Activated CD4-positive, alpha-beta T cell treated with anti-CD3 and anti-CD28 coated beads for 36 hours (primary cell): Measurements from ENCODE around the gene KCNIP4. TPM values are rescaled to one million over a fixed set of nuclear protein-coding genes. Genes with fewer than 3 reads are reported as not detected.

Source experiments
- ATAC-seq: fragments of 200-7000 bp; cut with Tn5 transposase; one replicate; pipeline ENCODE4 v1.10.0; 2021; ENCODE audit warnings: mild to moderate bottlenecking, moderate library complexity
- CTCF ChIA-PET: fragments of 350-600 bp; sonication (Branson Sonifier 250); formaldehyde crosslinking; loops from one replicate; lab custom pipeline; 2021; ENCODE audit warnings: antibody characterized with exemption; lab: Charles Lee
- POLR2A ChIA-PET: fragments of 350-600 bp; sonication (Branson Sonifier 250); formaldehyde crosslinking; loops from one replicate; lab custom pipeline; 2021; ENCODE audit warnings: antibody characterized with exemption, inconsistent platforms; lab: Charles Lee
- DNase-seq: peaks from one replicate; pipeline ENCODE4 v3.0.0-alpha.2; 2020
- H3K27ac Mint-ChIP-seq: one replicate; pipeline ENCODE4 v1.8.0; 2021; ENCODE audit warnings: mixed read lengths
- H3K27me3 Mint-ChIP-seq: one replicate; pipeline ENCODE4 v1.8.0; 2021; ENCODE audit warnings: mixed read lengths
- H3K36me3 Mint-ChIP-seq: one replicate; pipeline ENCODE4 v1.8.0; 2021; ENCODE audit warnings: low read depth, mixed read lengths
- H3K4me1 Mint-ChIP-seq: one replicate; pipeline ENCODE4 v1.8.0; 2021; ENCODE audit warnings: mixed read lengths
- H3K4me3 Mint-ChIP-seq: one replicate; pipeline ENCODE4 v1.8.0; 2021; ENCODE audit warnings: mild to moderate bottlenecking, moderate library complexity, mixed read lengths
- H3K9me3 Mint-ChIP-seq: one replicate; pipeline ENCODE4 v1.8.0; 2021; ENCODE audit warnings: low read depth, mixed read lengths
- intact Hi-C, 2 experiments: fragments of 100-400 bp; cut with DNase I in 1 of 2; cut with micrococcal nuclease in 1 of 2; formaldehyde crosslinking; loops; one replicate each; pipeline versions ENCODE4 v1.14.2 to v1.15.1; 2022 to 2024; cut with DNase I, micrococcal nuclease
- total RNA-seq, 2 experiments: library from RNA; stranded (reverse); gene quantifications; one replicate each; pipeline ENCODE4 v1.2.3, GENCODE V29; 2021

KCNIP4 gene
- total RNA-seq, 2 experiments from 2014 or later = not detected

DNA sequence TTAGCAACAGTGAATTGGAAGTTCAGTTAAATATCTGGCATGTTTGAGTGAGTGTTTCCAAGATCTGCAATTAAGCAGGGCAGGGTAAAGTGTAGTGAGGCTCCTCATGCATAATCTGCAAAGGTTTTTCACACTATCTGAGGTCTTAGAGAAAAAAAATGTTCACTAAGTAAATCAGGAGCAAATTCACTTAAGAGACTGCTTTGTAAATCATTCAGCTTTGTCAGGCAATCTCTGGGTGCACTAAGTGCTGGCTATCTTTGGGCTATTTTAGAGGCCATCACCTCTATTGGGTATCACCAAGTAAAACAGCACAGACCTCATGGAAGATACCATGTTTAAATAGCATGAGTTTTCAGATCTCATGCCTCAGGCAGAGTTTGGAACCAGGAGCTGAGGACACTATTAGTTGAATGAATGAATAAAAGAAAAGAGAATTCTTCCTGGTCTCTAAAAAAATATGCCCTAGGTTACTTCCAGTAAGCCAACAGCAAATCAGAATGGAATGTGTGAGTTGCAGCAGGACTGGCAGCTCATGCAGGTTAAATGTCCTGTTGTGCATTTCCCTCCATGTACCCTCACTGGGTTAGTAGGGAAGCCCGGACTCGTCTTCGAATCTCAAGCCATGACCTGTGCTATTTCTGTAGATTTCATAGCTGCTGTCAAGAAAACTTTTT, 195.3 kb downstream of the KCNIP4 start:
- no peaks in the 10 kb centered on the region for H3K9me3 Mint-ChIP-seq
- peaks cover 2% of the 10 kb centered on the region for H3K27me3 Mint-ChIP-seq
- H3K27ac Mint-ChIP-seq = no peak overlapping the region
- no peak for DNase-seq
- no peaks in the 10 kb centered on the region for H3K4me1 Mint-ChIP-seq
- CTCF ChIA-PET = interaction anchor here (0.8 to 0.9 kb wide), 2 partner anchors 11 to 12 kb away, joined by 4 to 5 read pairs; no protein-coding TSS in a partner anchor
- intact Hi-C loops = no loop called here
- no peak for ATAC-seq
- H3K36me3 Mint-ChIP-seq = no peaks in the 10 kb centered on the region
- no peak overlapping the region for H3K4me3 Mint-ChIP-seq
- POLR2A ChIA-PET = no interaction called here

DNA sequence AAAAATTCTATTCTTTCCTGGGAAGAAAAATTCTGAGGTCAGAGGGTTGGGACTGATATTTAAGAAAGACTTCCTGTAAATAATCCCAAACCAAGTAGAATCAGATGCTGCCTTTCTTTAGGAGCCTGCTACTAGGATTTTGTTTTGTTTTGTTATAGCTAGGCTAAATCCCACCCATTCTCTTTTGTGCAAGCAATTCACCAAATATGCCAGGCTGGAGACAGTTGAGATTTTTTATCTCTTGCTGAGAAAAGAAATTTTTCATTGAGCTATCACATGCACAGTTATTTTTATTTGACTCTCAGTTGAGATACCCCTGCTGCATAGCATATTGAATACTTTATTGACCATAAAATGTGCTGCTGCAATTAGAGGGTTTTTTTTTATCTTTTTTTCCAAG, 196.0 kb downstream of the KCNIP4 start:
- no peak overlapping the region for H3K4me3 Mint-ChIP-seq
- CTCF ChIA-PET = interaction anchor here (0.7 to 0.9 kb wide), 2 partner anchors 12 to 283 kb away, joined by 3 to 4 read pairs; no protein-coding TSS in a partner anchor
- intact Hi-C loops = no loop called here
- DNase-seq (no peak), ATAC-seq (no peak)
- H3K9me3 Mint-ChIP-seq = no peaks in the 10 kb centered on the region
- H3K27ac Mint-ChIP-seq = no peak overlapping the region
- H3K4me1 Mint-ChIP-seq = no peaks in the 10 kb centered on the region
- no peaks in the 10 kb centered on the region for H3K36me3 Mint-ChIP-seq
- POLR2A ChIA-PET = no interaction called here
- H3K27me3 Mint-ChIP-seq = peaks cover 2% of the 10 kb centered on the region

DNA sequence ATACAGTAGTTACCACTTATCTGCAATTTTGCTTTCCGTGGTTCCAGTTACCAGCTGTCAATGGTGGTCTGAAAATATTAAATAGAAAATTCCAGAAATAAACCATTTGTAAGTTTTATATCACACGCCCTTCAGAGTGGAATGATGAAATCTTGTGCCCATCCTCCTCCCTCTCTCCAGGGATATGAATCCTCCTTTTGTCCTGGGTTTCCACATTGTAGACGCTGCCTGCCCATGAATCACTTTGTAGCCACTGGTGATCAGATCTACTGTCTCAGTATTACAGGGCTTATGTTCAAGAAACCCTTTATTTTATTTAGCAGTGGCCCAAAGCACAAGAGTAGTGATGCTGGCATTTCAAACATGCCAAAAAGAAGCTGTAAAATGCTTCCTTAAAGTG, 198.6 kb downstream of the KCNIP4 start:
- Mint-ChIP-seq H3K4me1 (no peaks in the 10 kb centered on the region), H3K36me3 (no peaks in the 10 kb centered on the region), H3K27ac (no peak overlapping the region), H3K4me3 (no peak overlapping the region), H3K9me3 (no peaks in the 10 kb centered on the region), H3K27me3 (peaks cover 2% of the 10 kb centered on the region)
- intact Hi-C loops = no loop called here
- ChIA-PET CTCF (interaction anchor here (1.5 kb wide), 1 partner anchor 14 kb away, joined by 3 read pairs; no protein-coding TSS in a partner anchor), POLR2A (no interaction called here)
- DNase-seq (no peak), ATAC-seq (no peak)

DNA sequence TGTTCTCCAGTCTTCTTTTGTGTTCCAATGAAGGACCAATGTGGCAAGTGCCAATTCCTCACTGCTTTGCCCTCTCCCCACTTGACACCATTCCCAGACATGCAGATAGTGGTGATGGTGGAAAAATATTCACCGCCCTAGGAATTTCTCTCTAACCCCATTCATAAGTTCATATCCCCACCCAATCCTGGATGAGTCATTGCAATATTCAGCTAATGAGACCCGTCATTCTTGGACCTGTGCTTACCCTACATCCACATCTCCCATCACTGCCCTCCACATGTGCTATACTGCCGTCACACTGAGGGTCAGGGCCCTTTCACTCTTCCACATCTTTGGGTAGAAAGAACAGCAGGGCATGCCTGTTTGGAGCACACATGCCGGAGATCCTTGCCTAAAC, 199.2 kb downstream of the KCNIP4 start:
- no peaks in the 10 kb centered on the region for H3K4me1 Mint-ChIP-seq
- H3K27ac Mint-ChIP-seq = no peak overlapping the region
- CTCF ChIA-PET = interaction anchor here (0.7 kb wide), 1 partner anchor 11 kb away, joined by 3 read pairs; no protein-coding TSS in a partner anchor
- ATAC-seq (no peak), DNase-seq (no peak)
- H3K27me3 Mint-ChIP-seq = peaks cover 2% of the 10 kb centered on the region
- intact Hi-C loops = no loop called here
- no peaks in the 10 kb centered on the region for H3K36me3 Mint-ChIP-seq
- H3K9me3 Mint-ChIP-seq = no peaks in the 10 kb centered on the region
- H3K4me3 Mint-ChIP-seq = no peak overlapping the region
- POLR2A ChIA-PET = no interaction called here

DNA sequence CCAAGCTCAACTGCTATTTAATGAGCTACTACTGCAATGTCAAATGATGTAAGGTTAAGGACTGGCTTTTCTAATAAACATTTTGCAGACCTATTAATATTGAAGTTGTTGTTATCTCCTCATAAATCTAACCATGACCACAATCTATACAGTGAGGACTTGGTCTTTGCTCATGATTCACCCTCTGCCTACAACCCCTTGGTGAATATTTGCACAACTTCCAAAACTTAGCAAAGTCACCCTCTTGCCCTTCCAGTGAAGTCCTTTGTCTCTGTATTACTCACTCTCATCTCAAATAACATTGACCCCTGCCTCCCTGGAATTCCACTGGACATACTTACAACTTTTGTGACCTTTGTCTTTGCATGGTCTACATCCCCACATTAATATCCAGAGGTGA, 204.5 kb downstream of the KCNIP4 start:
- peaks cover 2% of the 10 kb centered on the region for H3K9me3 Mint-ChIP-seq
- POLR2A ChIA-PET = no interaction called here
- intact Hi-C loops = no loop called here
- H3K27me3 Mint-ChIP-seq = peaks cover 2% of the 10 kb centered on the region
- CTCF ChIA-PET = no interaction called here
- no peaks in the 10 kb centered on the region for H3K4me1 Mint-ChIP-seq
- no peaks in the 10 kb centered on the region for H3K36me3 Mint-ChIP-seq
- no peak overlapping the region for H3K27ac Mint-ChIP-seq
- ATAC-seq (no peak), DNase-seq (no peak)
- H3K4me3 Mint-ChIP-seq = no peak overlapping the region

DNA sequence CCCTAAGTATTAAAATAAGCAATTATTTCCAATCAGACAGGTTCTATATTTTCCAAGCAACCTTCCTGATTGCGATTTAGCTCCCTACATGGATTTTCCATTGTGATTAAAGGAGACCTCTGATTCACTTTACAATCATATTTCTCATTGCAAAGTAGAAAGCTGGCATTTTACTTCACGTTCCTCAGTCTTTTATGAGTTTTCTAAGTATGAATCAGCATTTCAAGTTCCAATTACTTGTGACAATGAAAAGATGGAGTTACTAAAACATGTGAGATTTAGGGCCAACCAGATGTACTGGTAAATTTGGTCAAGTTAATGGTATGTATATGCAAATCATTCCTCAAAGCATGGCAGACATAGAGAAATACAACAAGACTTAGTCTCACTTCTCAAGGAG, 206.2 kb downstream of the KCNIP4 start:
- ChIA-PET CTCF (no interaction called here), POLR2A (no interaction called here)
- Mint-ChIP-seq H3K4me1 (no peaks in the 10 kb centered on the region), H3K27ac (no peak overlapping the region), H3K36me3 (no peaks in the 10 kb centered on the region), H3K4me3 (no peak overlapping the region), H3K27me3 (peaks cover 2% of the 10 kb centered on the region), H3K9me3 (peaks cover 2% of the 10 kb centered on the region)
- intact Hi-C loops = no loop called here
- ATAC-seq = no peak
- no peak for DNase-seq

DNA sequence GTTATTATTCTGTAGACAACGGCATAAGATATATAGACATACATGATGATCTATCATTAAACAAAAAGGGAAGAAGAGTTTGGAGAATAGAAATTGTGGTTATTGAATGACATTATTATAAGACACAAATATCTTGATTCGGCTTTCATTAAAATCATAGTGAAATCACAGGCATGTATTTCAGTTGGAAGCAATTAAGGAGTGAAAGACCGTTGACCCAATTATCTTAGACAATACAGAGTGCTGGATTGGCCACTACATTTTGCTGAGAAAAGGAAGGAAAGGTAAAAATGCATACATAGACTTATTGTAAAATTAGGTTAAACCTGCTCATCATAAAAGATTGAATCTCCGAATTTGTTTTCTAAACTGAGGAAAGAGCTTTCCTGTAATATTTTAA, 209.8 kb downstream of the KCNIP4 start:
- no peak overlapping the region for H3K4me3 Mint-ChIP-seq
- H3K9me3 Mint-ChIP-seq = peaks cover 2% of the 10 kb centered on the region
- no peak for ATAC-seq
- DNase-seq = no peak
- CTCF ChIA-PET = no interaction called here
- intact Hi-C loops = no loop called here
- POLR2A ChIA-PET = no interaction called here
- peaks cover 2% of the 10 kb centered on the region for H3K27me3 Mint-ChIP-seq
- H3K36me3 Mint-ChIP-seq = no peaks in the 10 kb centered on the region
- H3K4me1 Mint-ChIP-seq = no peaks in the 10 kb centered on the region
- H3K27ac Mint-ChIP-seq = no peak overlapping the region

DNA sequence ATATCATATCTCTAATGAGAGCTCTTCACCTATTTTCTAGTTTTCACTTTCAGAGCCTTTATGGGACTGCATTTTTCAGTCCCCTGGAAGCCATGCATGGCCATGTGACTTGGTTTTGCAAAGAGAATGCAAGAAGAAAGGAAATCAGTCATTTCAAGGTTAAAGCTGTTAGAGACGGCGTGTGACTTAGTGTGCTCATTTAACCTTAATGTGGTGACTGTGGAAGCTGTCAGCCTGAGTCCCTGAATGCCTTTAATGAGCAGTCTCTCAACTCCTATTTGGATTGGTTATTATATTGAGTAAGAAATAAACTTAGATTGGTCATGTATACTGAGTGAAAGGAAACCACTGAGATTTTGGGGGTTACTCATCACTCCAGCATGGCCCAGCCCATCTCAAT, 212.7 kb downstream of the KCNIP4 start:
- Mint-ChIP-seq H3K27ac (no peak overlapping the region), H3K4me3 (no peak overlapping the region), H3K4me1 (no peaks in the 10 kb centered on the region), H3K36me3 (no peaks in the 10 kb centered on the region), H3K27me3 (no peaks in the 10 kb centered on the region), H3K9me3 (no peaks in the 10 kb centered on the region)
- ChIA-PET POLR2A (no interaction called here), CTCF (no interaction called here)
- intact Hi-C loops = no loop called here
- DNase-seq (no peak), ATAC-seq (no peak)

DNA sequence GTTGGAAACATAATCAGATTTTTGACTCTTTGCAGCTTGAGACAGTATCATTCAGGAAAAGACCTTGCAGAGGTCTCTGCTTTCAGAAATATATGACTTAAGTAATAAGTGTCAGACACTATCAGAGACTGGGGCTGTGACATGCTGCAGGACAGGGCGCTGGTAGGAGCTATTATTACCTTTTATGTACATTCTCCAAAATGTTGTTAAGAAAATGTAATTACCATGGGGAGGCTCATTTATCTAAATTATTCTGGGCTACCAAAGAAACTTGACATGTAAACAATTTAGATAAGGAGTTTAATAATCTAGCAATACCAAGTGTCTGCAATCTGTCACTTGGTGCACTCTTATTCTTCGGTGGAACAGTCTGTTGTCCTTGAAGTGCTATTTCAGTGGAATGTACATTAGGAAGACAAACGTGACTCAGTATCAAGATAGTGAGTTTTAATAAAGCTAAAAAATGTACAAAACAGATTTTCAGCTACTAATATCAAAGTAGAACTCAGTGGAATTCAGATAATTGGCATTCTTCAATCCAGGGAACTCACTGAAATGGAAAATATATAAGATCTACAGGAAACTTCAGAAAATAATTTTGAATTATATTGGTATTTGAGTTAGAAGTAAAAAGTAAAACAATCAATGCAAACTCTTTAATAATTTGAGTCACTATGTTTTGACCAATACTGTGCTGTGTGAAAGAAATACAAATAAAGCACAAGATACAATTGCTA, 214.5 kb downstream of the KCNIP4 start:
- H3K4me1 Mint-ChIP-seq = no peaks in the 10 kb centered on the region
- POLR2A ChIA-PET = no interaction called here
- H3K9me3 Mint-ChIP-seq = no peaks in the 10 kb centered on the region
- H3K36me3 Mint-ChIP-seq = no peaks in the 10 kb centered on the region
- CTCF ChIA-PET = interaction anchor here (1.5 kb wide), 1 partner anchor 226 kb away, joined by 3 read pairs; no protein-coding TSS in a partner anchor
- intact Hi-C loops = no loop called here
- H3K27ac Mint-ChIP-seq = no peak overlapping the region
- no peaks in the 10 kb centered on the region for H3K27me3 Mint-ChIP-seq
- ATAC-seq (no peak), DNase-seq (no peak)
- H3K4me3 Mint-ChIP-seq = no peak overlapping the region

DNA sequence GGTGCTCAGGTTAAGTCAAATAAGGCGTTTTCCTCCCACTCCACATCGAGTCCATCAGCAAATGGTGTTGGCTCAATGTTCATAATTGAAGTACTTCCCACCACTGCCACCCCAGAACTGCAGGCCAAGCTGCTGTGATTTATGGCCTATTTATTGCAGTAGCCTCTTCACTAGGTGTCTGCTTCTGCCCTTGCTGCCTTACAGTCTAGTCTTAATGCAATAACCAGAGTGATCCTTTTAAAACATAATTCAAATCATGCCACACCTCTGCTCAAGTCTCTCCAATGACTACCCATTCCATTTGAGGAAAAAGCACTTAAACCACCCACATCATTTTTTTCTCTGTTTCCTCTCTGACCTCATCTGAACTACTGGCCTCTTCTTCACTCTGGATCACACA, 220.3 kb downstream of the KCNIP4 start:
- H3K27me3 Mint-ChIP-seq = peaks cover 2% of the 10 kb centered on the region
- CTCF ChIA-PET = no interaction called here
- H3K4me3 Mint-ChIP-seq = no peak overlapping the region
- H3K27ac Mint-ChIP-seq = no peak overlapping the region
- POLR2A ChIA-PET = no interaction called here
- no peaks in the 10 kb centered on the region for H3K9me3 Mint-ChIP-seq
- DNase-seq (no peak), ATAC-seq (no peak)
- no peaks in the 10 kb centered on the region for H3K4me1 Mint-ChIP-seq
- intact Hi-C loops = no loop called here
- no peaks in the 10 kb centered on the region for H3K36me3 Mint-ChIP-seq

DNA sequence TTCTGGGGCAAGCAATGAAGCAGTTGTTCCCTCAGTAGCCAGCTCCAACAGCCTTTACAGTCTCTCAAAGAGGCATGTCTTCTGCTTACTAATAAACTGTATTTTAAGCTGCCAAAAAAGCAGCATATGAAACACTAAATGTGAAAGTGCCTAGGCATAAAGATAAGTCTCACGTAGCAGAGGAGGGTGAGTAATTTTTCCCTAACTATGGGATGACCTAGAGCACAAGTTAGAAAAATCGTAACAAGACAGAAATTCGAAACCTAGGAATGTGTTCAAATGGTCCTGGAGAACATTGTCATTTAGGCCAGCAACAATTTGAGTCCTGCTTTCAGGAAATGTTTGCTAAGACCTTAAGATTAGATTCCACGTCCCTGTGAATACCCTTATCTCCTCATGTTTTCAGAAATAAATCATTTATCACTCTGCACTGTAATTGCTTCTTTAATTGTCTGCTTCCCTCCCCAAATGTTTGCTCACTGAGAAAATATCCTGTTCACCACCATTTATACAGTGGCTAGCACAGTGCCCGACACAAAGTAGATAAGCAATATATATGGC, 222.2 kb downstream of the KCNIP4 start:
- H3K27ac Mint-ChIP-seq = no peak overlapping the region
- no peaks in the 10 kb centered on the region for H3K4me1 Mint-ChIP-seq
- H3K36me3 Mint-ChIP-seq = no peaks in the 10 kb centered on the region
- H3K27me3 Mint-ChIP-seq = peaks cover 2% of the 10 kb centered on the region
- H3K4me3 Mint-ChIP-seq = no peak overlapping the region
- intact Hi-C loops = no loop called here
- ATAC-seq (no peak), DNase-seq (no peak)
- CTCF ChIA-PET = no interaction called here
- POLR2A ChIA-PET = no interaction called here
- no peaks in the 10 kb centered on the region for H3K9me3 Mint-ChIP-seq
